Omental fat pad (tissue), 4 donors: ENCODE measurements around the gene LGI2. TPM values are rescaled to one million over a fixed set of nuclear protein-coding genes. Genes with fewer than 3 reads are reported as not detected.
"Not testable (repeated sequence)": the region's sequence is repeated elsewhere in the genome, so short reads cannot be mapped to it uniquely, and the experiment has no call there.

Source experiments
- ATAC-seq: fragments of 150-250 bp; one replicate; pipeline ENCODE4 v1.9.1; 2016; ENCODE audit warnings: mild to moderate bottlenecking, moderate library complexity; ENCODE audit not compliant: low FRiP score
- DNase-seq: peaks from one replicate; pipeline ENCODE4 v3.0.0-alpha.2; 2019; ENCODE audit warnings: low spot score
- total RNA-seq, 4 donors: library from RNA; depleted of rRNA; stranded (reverse); fragments of >200 nt; gene quantifications; one replicate each; pipeline ENCODE4 v1.1.0, GENCODE V29; 2016
- TF ChIP-seq, protein P1 (sequence below), 3 donors: fragments of 450-650 bp; IDR thresholded peaks; one replicate each; pipeline ENCODE4 v1.5.1; 2016 to 2017; ENCODE audit warnings: antibody characterized with exemption in 3 of 3, mild to moderate bottlenecking in 3 of 3, moderate library complexity in 2 of 3

Gene LGI2
- total RNA-seq, 4 donors from 2014 or later, result 2.8 to 6.4 (median 5.4) TPM

DNA sequence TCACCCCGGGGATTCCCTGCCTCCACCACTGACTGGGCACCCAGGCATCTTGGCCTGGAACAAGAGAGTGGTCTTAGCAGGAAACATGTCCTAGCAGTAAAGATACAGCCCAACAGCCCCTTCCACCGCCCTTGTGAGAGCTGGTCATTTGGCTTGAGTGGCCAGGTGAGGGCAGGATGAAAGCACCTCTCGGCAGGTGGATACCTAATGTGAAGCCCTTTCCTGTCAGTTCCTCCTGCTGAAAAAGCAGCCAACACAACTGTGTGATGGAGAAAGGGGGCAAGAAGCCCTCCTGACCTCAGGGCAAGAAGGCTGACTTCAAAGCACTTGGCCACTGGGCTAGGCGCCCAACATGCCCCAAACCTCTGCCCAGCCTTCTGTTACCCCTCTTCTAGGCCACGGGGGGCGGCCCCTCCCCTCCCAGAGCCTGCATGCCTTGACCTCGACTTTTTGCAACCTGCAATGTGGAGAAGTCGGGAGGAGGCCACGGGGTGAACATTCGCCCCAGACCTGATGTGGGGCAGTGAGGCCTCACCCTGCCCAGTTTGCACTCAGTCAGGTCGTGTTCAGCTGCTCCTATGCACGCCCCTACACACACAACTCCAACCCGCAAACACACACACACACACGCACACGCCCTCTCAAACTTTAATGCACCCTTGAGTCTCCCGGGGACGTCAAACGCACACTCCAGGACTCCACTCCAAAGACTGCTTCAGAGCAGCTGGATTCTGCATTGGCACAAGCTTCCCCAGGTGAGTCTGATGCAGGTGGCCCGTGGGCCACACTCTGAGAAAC is 1.1 kb downstream of the LGI2 start:
- no peak for ATAC-seq
- no peak for DNase-seq
- TF ChIP-seq, protein P1, sequence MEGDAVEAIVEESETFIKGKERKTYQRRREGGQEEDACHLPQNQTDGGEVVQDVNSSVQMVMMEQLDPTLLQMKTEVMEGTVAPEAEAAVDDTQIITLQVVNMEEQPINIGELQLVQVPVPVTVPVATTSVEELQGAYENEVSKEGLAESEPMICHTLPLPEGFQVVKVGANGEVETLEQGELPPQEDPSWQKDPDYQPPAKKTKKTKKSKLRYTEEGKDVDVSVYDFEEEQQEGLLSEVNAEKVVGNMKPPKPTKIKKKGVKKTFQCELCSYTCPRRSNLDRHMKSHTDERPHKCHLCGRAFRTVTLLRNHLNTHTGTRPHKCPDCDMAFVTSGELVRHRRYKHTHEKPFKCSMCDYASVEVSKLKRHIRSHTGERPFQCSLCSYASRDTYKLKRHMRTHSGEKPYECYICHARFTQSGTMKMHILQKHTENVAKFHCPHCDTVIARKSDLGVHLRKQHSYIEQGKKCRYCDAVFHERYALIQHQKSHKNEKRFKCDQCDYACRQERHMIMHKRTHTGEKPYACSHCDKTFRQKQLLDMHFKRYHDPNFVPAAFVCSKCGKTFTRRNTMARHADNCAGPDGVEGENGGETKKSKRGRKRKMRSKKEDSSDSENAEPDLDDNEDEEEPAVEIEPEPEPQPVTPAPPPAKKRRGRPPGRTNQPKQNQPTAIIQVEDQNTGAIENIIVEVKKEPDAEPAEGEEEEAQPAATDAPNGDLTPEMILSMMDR (IDR thresholded peaks at IDR 0.05), result no peak

DNA sequence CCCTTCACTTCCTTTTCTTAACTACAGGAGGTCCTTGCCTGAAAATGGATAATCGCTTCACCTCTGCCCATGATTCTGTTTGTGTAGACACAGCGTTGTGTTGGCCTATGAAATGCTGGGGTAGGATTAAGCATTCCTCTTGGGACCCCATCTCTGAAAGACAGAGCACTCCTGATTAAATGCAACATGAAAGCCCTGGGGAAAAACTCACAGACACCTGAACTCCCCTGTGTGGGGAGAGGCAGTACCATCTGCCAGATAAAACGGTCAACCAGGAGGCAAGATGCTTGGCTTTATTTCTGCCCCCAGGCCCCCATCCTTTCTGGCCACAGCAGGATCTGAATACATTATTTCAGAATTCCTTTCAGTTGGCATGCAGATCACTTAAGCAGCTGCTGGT is 1.9 kb downstream of the LGI2 start:
- DNase-seq (no peak), ATAC-seq (no peak)
- TF ChIP-seq, protein P1 (IDR thresholded peaks at IDR 0.05), result no peak

DNA sequence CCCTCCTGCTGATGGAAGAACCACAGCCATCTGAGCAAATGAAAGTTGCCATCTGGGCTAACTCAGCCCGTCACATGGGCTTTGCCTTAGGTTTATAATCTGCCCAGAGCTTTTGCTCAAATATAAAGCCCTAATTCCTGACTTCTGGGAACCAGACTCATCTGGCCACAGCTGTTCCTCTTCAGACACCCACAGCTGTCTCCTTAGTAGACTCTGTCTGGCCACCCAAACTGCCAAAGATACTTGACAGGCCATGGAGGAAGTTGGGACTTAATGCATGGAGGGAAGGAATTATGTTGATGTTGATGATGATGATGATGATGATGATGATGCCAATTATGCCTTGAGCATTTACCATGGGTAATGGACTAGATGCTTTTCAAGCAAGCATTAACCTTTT is 8.0 kb downstream of the LGI2 start:
- ATAC-seq (no peak), DNase-seq (no peak)
- TF ChIP-seq, protein P1 (IDR thresholded peaks at IDR 0.05), result no peak

DNA sequence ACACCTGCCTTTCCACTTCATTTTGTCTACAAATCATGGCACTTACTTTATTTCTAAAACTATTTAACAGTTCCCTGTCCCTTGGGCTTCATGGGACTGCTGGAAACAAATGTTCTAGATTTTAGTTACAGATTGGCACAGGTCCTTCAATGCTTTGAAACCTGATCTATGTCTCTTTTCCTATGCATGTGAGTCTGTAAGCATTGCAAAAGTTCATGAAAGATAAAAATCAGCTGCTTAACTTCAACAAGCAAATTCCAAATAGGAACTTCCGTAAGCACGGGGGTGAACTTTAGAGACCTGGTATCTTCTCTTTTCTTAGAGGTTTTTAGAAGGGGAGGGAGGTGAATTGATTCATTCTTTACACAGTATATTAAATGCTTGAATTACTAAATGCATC is 9.5 kb downstream of the LGI2 start:
- TF ChIP-seq, protein P1 (IDR thresholded peaks at IDR 0.05), result no peak
- DNase-seq (no peak), ATAC-seq (no peak)

GRCh38 chr4:25020236-25020635 is 10.5 kb downstream of the LGI2 start:
- ATAC-seq, result peak; percentile 77
- no peak for DNase-seq
- TF ChIP-seq, protein P1 (IDR thresholded peaks at IDR 0.05), result no peak

DNA sequence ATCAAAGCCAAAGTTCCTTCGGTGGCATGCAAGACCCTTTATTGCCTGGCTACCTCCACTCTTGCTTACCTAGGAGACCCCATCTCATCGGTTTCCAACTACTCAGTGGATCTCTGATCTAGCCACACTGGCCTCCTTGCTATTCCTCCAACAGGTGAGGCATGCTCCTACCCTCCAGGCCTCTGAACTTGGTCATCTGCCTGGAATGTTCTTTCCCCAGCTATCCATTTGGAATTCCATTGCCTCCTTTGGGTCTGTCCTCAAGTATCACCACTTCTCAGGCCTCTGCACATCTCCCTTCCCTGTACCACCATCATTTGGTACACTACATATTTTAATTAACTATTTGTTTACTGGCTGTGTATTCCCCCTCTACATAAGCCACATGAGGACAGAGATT is 11.2 kb downstream of the LGI2 start:
- no peak for ATAC-seq
- TF ChIP-seq, protein P1 (IDR thresholded peaks at IDR 0.05), result no peak

DNA sequence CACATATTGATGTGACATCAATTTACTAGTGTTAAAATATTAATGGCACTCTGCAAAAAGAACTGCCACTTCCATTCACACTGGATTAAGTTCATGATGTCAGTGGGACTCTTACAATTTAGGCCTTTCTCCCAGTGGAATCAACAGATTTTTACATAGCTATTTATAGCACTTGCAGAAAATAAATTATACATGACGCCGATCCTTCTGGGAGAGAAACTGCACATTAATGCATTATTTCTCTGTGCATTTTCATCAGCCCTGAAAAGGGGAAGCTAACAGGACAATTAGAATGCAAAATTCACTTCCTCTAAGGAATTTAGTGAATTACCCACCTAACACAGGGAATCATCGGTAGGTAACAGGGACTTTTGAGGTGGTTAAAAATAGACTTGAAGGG is 15.7 kb downstream of the LGI2 start:
- DNase-seq, result no peak
- TF ChIP-seq, protein P1 (IDR thresholded peaks at IDR 0.05), result no peak
- ATAC-seq, result no peak

More for the DNA sequence above, 11.2 kb downstream of the LGI2 start:
- no peak for DNase-seq

GRCh38 chr4:25014662-25014983 is 16.1 kb downstream of the LGI2 start:
- DNase-seq, ATAC-seq: not testable (repeated sequence)
